Neural progenitor cell (in vitro differentiated cells): ENCODE measurements around the gene KRT2. TPM values are rescaled to one million over a fixed set of nuclear protein-coding genes. Genes with fewer than 3 reads are reported as not detected.

Experiments
- DNase-seq: peaks from one replicate; pipeline ENCODE4 v3.0.0-alpha.2; 2016; ENCODE audit warnings: low spot score
- H2AFZ ChIP-seq: fragments of 200-600 bp; sonication (generic); replicated peaks from 2 replicates; pipeline ENCODE4 v1.6.1; 2016; ENCODE audit warnings: antibody characterized with exemption
- H3F3A ChIP-seq: fragments of 200-600 bp; sonication (generic); 2 replicates; pipeline ENCODE4 v1.6.1; 2016; ENCODE audit warnings: antibody characterized with exemption, low read depth
- H3K27ac ChIP-seq: fragments of 200-600 bp; sonication (generic); 2 replicates; pipeline ENCODE4 v1.5.1; 2016; ENCODE audit warnings: mild to moderate bottlenecking
- H3K27me3 ChIP-seq: fragments of 200-600 bp; sonication (generic); 2 replicates; pipeline ENCODE4 v1.6.1; 2016; ENCODE audit warnings: mild to moderate bottlenecking, moderate library complexity
- H3K36me3 ChIP-seq: fragments of 200-600 bp; sonication (generic); 2 replicates; pipeline ENCODE4 v1.5.1; 2016
- H3K4me1 ChIP-seq: fragments of 200-600 bp; sonication (generic); 2 replicates; pipeline ENCODE4 v1.6.1; 2016; ENCODE audit warnings: mixed run types
- H3K4me2 ChIP-seq: fragments of 200-600 bp; sonication (generic); 2 replicates; pipeline ENCODE4 v1.6.1; 2016
- H3K4me3 ChIP-seq: fragments of 200-600 bp; sonication (generic); 2 replicates; pipeline ENCODE4 v1.5.1; 2016
- H3K79me2 ChIP-seq: fragments of 200-600 bp; sonication (generic); 2 replicates; pipeline ENCODE4 v1.6.1; 2016; ENCODE audit warnings: low read depth
- H3K9ac ChIP-seq: fragments of 200-600 bp; sonication (generic); 2 replicates; pipeline ENCODE4 v1.6.1; 2016
- H3K9me3 ChIP-seq: fragments of 200-600 bp; sonication (generic); 2 replicates; pipeline ENCODE4 v1.5.1; 2016; ENCODE audit warnings: low read depth
- H4K20me1 ChIP-seq: fragments of 200-600 bp; sonication (generic); 2 replicates; pipeline ENCODE4 v1.6.1; 2016; ENCODE audit warnings: low read depth
- H3K27ac Mint-ChIP-seq: 3 replicates; pipeline ENCODE4 v1.8.0; 2021; ENCODE audit warnings: mixed read lengths
- H3K27me3 Mint-ChIP-seq: 2 replicates; pipeline ENCODE4 v1.8.0; 2022; ENCODE audit warnings: low read depth, mild to moderate bottlenecking, inconsistent platforms, moderate library complexity, mixed read lengths; ENCODE audit not compliant: insufficient read depth
- H3K36me3 Mint-ChIP-seq: 3 replicates; pipeline ENCODE4 v1.8.0; 2021; ENCODE audit warnings: mixed read lengths
- H3K4me1 Mint-ChIP-seq: 3 replicates; pipeline ENCODE4 v1.8.0; 2021; ENCODE audit warnings: mixed read lengths
- H3K4me3 Mint-ChIP-seq: 3 replicates; pipeline ENCODE4 v1.8.0; 2021; ENCODE audit warnings: mild to moderate bottlenecking, moderate library complexity, mixed read lengths
- H3K9me3 Mint-ChIP-seq: 3 replicates; pipeline ENCODE4 v1.8.0; 2020; ENCODE audit warnings: mixed read lengths
- CTCF ChIP-seq: fragments of 200-600 bp; sonication (generic); IDR thresholded peaks from 2 replicates; pipeline ENCODE4 v1.5.1; 2017; ENCODE audit warnings: antibody characterized with exemption, mild to moderate bottlenecking
- EZH2 ChIP-seq: fragments of 200-600 bp; sonication (generic); IDR thresholded peaks from 2 replicates; pipeline ENCODE4 v1.6.1; 2017; ENCODE audit warnings: antibody characterized with exemption, mild to moderate bottlenecking, moderate library complexity
- EZH2phosphoT487 ChIP-seq: fragments of 200-600 bp; sonication (generic); IDR thresholded peaks from 2 replicates; pipeline ENCODE4 v1.6.1; 2017; ENCODE audit warnings: antibody characterized with exemption
- total RNA-seq: library from RNA; depleted of rRNA; stranded (reverse); fragments of >200 nt; gene quantifications from 2 replicates; pipeline ENCODE4 v1.2.3, GENCODE V29; 2015; ENCODE audit warnings: low replicate concordance

Gene KRT2
- total RNA-seq, 1 donor from 2014 or later: not detected

GRCh38 chr12:52682938-52683574 lies 31.0 kb upstream of the KRT2 start:
- H3K9me3 ChIP-seq: no peaks in the 10 kb centered on the region
- H2AFZ ChIP-seq: no peak overlapping the region
- H3K27ac ChIP-seq: no peak overlapping the region
- H3F3A ChIP-seq: no peaks in the 10 kb centered on the region
- H3K4me1 ChIP-seq: no peaks in the 10 kb centered on the region
- H3K4me2 ChIP-seq: no peak overlapping the region
- no peak overlapping the region for H3K9ac ChIP-seq
- Mint-ChIP-seq H3K36me3 (no peaks in the 10 kb centered on the region), H3K27me3 (peaks cover 20% of the 10 kb centered on the region), H3K4me3 (no peak overlapping the region), H3K4me1 (no peaks in the 10 kb centered on the region), H3K9me3 (no peaks in the 10 kb centered on the region), H3K27ac (no peak overlapping the region)
- no peak overlapping the region for H3K4me3 ChIP-seq
- no peaks in the 10 kb centered on the region for H4K20me1 ChIP-seq
- DNase-seq: no peak
- H3K79me2 ChIP-seq: no peaks in the 10 kb centered on the region
- no peaks in the 10 kb centered on the region for H3K36me3 ChIP-seq
- TF ChIP-seq EZH2phosphoT487: no peak
- TF ChIP-seq EZH2: no peak
- no peak for TF ChIP-seq CTCF
- H3K27me3 ChIP-seq: peaks cover 47% of the 10 kb centered on the region

- Histone ChIP-seq H3K4me2 (no peak overlapping the region), H3K27me3 (peaks cover 47% of the 10 kb centered on the region), H4K20me1 (no peaks in the 10 kb centered on the region), H3F3A (no peaks in the 10 kb centered on the region), H2AFZ (no peak overlapping the region), H3K4me3 (no peak overlapping the region), H3K9ac (no peak overlapping the region), H3K79me2 (no peaks in the 10 kb centered on the region), H3K4me1 (no peaks in the 10 kb centered on the region), H3K36me3 (no peaks in the 10 kb centered on the region), H3K9me3 (no peaks in the 10 kb centered on the region), H3K27ac (no peak overlapping the region)
- Mint-ChIP-seq H3K4me3 (no peak overlapping the region), H3K27ac (no peak overlapping the region), H3K4me1 (no peaks in the 10 kb centered on the region), H3K36me3 (no peaks in the 10 kb centered on the region), H3K9me3 (no peaks in the 10 kb centered on the region), H3K27me3 (peaks cover 18% of the 10 kb centered on the region)
- DNase-seq: no peak
- TF ChIP-seq EZH2 (no peak), CTCF (no peak), EZH2phosphoT487 (no peak)
These were observed 30.3 kb upstream of the KRT2 start for GRCh38 chr12:52682381-52682660.

GRCh38 chr12:52681526-52682380 lies 29.7 kb upstream of the KRT2 start:
- H3K4me3 ChIP-seq: no peak overlapping the region
- H3K79me2 ChIP-seq: no peaks in the 10 kb centered on the region
- H3K27me3 ChIP-seq: peaks cover 45% of the 10 kb centered on the region
- no peaks in the 10 kb centered on the region for H3K9me3 ChIP-seq
- H3K9me3 Mint-ChIP-seq: no peaks in the 10 kb centered on the region
- no peaks in the 10 kb centered on the region for H3K36me3 Mint-ChIP-seq
- H4K20me1 ChIP-seq: no peaks in the 10 kb centered on the region
- H3K27ac ChIP-seq: no peak overlapping the region
- TF ChIP-seq EZH2phosphoT487 (no peak), CTCF (no peak), EZH2 (no peak)
- peaks cover 13% of the 10 kb centered on the region for H3K27me3 Mint-ChIP-seq
- no peak overlapping the region for H2AFZ ChIP-seq
- no peak overlapping the region for H3K27ac Mint-ChIP-seq
- no peaks in the 10 kb centered on the region for H3K4me1 ChIP-seq
- H3K4me1 Mint-ChIP-seq: no peaks in the 10 kb centered on the region
- H3K36me3 ChIP-seq: no peaks in the 10 kb centered on the region
- no peak for DNase-seq
- no peaks in the 10 kb centered on the region for H3F3A ChIP-seq
- no peak overlapping the region for H3K4me2 ChIP-seq
- H3K9ac ChIP-seq: no peak overlapping the region
- H3K4me3 Mint-ChIP-seq: no peak overlapping the region
